T-helper 1 cell (primary cell): ENCODE data around the gene PDS5B.

Experiments
- DNase-seq, 5 donors: peaks; one replicate each; pipeline ENCODE4 v3.0.0-alpha.2; 2012 to 2020

Gene PDS5B

DNA sequence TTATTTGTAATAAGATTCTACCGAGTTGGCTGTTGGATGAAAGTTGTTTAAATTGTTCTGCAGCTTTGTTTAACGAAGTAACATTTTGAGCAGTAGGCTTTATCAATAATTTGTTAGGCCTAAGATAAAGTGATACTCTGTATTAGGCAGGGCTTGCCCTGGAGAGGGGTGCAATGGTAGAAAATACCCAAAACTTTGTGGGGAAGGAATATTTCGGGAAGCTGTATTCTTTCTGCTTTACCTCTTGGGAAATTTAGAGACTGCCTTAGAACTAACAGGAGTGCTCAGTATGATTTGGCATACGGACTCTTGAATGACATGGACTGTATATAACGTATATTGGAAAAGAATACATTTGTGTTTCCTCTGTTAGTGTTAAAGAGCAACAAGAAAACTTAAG, 2.5 kb downstream of the PDS5B start:
- DNase-seq = no peak

DNA sequence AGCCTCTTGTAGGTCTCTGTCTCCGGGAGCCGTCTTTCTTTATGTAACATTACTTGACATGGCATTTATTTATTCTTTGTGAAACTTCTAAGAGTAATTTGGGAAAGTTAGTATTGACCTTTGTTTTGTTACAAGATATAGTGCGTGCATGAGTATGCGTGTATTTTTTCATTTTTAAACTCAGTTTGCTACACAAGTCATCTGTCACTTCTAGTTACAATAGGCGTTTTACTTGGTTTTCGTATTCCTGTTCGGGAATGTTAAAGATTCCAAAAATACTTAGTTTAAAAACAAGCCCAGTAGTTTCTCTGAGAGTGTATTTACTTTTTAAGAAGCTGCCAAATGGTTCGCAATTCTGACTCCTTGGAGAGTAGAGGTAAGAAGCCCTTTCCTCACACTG, 3.2 kb downstream of the PDS5B start:
- no peak for DNase-seq

DNA sequence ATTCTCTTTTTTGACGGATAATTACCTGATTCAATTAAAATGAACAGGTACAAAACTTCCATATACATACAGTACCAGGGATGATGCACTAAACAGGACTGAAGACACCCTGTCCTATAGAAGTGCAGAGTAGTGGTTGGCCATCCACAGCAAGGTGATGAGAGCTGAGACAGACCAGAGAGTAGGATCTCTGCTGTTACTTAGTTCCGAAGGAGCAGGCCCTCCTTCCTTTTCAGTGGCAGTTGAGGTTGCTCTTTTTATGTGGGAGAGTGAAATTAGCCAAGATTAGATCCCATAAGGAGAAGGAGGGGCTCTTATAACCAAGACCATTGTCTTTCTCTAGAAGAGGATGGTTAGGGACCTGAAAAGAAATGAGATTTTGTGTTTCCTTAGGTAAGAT, 4.0 kb downstream of the PDS5B start:
- DNase-seq = no peak

DNA sequence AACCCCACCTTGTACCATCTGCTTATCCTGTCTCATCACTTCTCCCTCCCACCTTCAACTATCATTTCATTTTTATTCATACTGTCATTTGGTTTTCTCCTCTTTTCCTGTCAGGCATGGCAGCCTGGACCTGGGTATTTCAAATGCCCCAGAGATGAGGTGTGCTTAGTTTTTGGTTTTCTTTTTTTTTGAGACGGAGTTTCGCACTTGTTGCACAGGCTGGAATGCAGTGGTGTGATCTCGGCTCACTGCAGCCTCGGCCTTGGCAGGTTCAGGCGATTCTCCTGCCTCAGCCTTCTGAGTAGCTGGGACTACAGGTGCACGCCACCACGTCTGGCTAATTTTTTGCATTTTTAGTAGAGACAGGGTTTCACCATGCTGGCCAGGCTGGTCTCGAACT, 5.8 kb downstream of the PDS5B start:
- no peak for DNase-seq

DNA sequence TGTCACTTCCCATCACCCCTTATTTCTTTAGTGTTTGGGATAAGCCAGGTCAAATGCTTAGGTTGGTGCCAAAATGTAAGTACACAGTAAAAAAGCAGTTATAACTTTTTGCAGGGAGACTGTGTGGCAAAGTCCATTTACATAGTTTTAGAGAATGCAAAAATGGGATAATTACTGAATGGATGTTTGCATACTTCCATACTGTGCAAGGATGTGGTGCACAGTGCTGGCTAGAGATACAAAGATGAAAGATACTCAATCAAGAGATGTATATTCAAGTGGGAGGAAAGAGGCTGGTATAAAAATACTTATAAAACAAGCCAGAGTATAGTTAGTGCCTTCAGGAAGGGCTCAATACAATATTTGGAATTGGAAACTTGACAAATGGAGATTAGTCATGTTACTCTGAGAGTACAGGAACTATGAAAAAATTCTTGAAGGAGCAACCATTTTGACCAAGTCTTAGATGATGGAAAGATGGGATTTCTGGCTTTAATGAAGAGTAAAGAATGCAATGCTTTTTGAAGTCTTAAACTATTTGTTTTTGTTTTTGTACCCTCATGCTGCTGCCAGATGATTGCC, 8.0 kb downstream of the PDS5B start:
- no peak for DNase-seq

DNA sequence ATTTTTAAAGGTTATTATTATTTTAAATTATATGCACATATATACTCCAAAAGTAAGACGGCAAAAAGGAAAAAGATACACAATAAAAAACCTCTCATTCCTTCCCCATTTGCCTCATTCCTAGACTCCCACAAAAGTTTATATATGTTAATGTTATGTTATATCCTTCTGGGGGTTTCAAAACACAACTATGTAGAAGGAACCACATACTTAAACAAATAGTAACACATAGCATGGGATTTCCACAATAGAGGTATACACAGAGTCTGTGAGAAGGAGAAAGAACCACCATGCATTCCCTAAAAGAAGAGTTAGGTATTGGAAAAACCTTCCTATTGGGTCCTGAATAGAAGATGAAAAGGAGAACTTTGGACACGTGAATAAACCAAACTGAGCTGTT, 9.1 kb downstream of the PDS5B start:
- DNase-seq = no peak

DNA sequence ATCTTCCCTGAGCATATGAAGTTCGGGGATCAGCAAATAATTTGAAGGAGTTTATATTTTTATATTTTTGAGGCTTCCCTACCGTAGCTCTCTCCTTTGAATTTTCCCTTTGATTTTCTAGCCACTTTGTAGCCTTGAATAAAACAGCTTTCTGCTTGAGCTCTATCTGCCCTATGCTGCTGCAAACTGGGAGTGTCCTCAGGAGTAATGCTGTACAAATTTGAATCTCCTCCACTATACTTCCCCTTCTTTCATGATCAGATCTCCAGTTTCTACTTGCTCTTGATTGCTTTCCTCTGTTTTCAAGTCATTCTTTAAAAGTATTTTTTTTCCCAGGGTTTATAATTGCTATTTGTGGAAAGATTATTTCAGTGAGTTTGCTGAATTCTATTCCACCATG, 14.6 kb downstream of the PDS5B start:
- no peak for DNase-seq

DNA sequence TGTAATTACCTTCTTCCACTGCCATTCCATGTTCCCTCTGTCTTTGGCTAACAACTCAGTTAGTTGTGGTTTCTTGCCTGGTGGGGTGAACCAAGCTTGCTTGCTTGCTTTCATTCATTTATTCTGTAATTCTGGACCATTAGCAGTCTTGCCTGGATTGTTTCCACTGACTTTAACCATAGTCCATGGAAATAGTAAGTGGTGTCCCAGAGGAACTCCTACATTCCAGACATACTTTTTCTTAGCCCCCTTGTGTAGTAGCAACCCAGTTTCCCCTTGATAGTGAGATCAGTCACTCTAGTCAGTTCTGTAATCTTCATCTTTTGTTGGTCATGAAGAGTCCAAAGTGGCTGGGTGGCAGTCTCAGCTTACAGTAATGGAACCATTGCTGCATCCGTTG, 23.2 kb downstream of the PDS5B start:
- no peak for DNase-seq

DNA sequence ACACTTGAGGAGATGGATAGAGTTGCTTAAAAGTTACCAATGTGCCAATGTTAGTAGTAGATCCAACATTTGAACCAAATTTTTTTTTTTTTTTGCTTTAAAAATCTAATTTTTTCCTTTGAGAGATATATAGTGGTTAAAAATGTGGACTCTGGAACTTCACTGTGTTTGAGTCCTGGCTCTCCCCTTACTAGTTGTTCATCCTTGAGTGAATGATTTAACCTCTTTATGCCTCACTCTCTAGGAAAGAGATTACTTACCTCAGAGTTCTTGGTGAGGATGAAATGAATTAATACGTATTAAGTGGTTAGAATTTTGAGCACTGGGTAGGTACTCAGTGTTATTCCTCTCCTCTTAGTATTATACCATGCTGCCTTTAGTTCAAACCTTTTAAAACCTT, 24.3 kb downstream of the PDS5B start:
- no peak for DNase-seq

DNA sequence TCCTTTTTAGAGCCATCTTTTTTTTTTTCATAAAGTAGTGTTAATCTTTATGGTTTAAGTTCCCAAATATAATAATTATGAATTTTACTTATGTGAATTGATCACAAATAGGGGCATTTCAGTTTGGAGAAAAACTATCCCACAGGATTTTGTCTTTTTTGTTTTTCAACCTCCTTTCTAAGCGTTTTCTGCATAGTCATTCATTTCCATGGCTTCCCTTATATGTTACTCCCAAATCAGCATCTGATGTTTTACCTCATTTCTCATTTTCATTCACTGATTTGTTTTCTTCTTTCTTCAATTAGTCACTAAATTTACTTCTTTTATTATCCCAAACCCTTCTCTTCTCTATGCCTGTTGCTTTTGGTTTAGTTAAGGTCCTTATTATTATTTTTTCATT, 24.7 kb downstream of the PDS5B start:
- no peak for DNase-seq

DNA sequence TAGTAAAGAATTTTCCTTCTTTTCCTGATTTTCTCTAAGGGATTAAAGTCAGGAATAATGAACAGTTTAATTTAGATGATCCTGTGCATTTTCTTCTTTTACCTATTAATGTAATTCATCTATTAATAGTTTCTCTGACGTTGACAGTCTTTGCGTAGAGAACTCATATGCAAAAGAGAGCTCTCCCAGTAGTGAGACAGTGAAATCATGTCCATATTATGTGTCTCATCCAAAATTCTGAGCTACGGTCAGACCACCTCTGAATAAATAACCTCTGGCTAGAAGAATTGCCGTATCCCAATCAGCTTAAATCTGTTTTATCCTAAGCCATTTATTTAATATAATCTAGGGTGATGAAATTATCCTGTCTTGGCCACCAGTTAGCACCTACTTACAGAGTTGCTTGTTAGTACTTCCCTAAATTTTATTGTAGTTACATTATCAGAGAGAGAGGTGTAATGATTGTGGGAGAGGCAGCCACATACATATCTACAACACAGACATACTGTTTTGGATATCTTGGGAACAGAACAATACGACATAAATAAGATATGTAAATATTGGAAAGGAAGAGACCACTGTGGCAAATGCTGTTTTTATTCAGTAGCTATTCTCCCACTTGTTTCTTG, 30.7 kb downstream of the PDS5B start:
- DNase-seq = no peak

DNA sequence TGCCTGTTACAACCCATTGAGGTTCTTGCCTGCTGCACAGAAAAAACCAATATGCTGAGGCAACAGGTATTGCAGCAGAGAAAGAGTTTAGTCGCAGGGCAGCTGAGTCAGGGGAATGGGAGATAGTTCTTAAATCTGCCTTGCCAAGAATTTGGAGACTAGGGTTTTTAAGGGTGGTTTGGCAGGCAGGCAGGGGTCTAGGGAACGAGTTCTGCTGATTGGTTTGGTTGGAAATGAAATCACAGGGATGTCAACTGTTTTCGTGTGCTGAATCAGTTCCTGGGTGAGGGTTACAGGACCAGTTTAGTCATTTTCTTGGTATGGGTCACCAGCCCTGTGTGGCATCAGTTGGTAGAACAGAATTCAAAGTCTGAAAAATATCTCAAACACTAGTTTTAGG, 36.6 kb downstream of the PDS5B start:
- no peak for DNase-seq

DNA sequence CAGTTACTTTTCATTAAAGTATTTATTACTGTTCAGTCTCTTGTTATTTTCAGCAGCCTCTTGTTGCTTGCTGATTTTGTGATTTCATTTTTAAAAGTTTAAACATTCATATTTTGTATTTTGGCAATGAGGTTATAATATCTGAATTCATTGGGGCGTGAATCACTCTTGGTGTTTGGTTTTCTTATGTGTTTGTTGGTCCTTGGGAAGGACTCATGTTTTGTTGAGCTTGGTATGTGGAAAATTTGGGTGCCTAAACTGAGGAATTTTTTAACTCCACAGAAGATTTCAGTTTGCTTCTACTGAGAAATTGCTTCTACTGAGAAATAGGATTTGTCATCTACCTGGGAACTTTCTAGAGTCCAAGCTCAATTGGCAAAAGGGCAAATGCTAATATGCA, 38.2 kb downstream of the PDS5B start:
- no peak for DNase-seq

DNA sequence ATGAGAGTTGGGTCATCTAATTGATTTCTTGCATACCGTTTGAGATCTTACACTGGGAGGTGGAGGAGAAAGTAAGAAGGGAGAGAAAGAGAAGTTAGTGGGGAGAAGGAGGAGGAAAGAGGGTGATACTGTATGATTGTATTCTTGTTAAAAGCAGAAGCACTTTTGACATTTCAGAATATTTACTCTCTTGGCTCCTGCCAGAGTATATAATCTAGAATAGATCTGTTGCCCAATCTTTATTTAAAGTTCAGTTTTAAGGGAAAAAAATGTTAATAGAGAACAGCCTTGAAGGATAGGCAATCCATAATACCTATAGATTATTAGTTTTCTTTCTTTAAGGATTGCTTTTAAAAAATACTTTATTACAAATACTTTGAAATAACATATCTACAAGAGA, 41.5 kb downstream of the PDS5B start:
- no peak for DNase-seq

DNA sequence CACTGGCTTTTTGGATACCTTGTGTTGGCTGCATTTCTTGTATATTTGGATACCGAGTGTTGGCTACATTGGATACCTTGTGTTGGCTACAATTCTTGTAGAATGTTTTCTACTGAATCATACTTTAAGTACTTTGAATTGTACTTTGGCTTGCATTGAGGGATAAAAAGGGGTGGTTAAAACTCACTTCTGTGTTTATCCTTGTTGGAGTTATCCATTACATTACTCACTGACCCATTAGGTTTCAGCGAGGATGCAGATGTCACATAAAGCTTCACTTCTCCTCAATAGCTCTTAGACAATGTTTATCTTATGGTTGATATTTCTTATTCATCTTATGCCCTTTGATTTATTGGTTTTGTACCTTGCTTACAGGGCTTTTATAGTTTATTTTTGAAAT, 43.1 kb downstream of the PDS5B start:
- DNase-seq = no peak

DNA sequence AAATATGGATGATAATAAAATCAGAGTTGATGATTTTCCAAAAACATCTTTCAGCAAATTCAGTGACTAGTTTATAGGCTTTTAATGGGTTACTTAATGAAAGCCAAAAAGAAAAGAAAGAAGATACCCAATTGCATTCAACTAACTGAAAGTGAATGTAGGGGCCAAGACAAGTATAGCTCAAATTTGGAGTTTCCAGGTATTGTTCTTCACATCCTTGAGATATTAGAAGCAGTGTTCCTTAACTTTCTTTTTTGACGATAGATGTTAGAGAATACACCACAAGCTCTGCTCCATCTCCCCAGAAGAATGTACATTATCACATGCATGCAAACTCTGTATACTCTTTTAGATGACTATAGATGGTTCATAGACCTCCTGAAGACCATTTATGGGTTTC, 43.6 kb downstream of the PDS5B start:
- DNase-seq = no peak

DNA sequence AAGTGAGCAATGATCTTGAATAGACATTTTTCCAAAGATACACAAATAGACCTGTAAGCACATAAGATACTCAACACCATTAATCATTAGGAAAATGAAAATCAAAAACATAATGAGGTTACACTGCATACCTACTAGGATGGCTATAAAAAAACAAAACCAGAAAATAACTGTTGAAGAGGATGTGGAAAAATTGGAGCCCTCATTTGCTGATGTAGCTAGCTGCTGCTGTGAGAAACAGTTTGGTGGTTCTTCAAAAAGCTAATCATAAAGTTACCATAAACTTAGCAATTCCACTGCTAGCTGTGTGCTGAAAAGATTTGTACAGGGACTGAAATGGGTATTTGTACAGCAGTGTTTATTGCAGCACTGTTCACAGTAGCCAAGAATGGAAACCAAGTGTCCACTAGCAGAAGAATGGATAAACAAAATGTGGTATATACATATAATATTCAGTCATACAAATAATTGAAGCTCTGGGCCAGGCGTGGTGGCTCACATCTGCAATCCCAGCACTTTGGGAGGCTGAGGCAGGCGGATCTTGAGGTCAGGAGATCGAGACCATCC, 46.2 kb downstream of the PDS5B start:
- DNase-seq = no peak

DNA sequence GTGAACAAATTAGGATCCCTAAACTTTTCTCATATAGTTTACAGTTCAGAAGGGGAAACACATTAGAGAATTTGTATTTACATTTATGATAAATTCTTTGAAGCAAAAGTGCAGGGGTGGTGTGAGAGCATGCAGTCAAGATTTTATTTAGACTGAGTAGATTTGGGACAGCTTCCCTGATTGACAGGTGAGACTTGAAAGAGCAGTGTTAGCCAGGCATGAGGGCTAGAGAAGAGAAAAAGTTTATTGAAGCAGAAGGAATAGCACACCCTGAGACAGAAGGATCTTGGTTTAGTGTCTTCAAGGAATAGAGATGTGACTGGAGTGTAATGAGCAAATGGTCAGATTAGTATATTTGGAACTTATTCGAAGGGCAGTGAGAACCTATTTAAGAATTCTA, 50.5 kb downstream of the PDS5B start:
- no peak for DNase-seq

DNA sequence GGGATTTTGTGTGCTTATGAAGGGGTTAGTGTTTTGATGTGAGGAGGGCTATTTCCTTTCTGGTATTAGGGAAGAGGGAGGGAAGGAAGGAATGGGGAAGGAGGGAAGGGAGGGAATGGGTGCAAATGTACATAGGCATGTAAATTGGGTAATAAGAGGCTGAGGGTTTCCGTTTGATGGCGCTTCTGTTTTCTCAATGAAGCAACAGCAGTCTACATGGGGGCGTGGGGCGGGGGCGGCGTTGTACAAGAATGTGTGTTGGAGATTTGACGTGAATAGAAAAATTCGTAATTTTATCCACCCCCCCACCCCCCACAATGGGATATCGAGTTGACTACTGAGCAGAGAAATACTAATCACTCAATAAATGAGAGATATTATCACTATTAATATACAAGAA, 52.5 kb downstream of the PDS5B start:
- DNase-seq = no peak

DNA sequence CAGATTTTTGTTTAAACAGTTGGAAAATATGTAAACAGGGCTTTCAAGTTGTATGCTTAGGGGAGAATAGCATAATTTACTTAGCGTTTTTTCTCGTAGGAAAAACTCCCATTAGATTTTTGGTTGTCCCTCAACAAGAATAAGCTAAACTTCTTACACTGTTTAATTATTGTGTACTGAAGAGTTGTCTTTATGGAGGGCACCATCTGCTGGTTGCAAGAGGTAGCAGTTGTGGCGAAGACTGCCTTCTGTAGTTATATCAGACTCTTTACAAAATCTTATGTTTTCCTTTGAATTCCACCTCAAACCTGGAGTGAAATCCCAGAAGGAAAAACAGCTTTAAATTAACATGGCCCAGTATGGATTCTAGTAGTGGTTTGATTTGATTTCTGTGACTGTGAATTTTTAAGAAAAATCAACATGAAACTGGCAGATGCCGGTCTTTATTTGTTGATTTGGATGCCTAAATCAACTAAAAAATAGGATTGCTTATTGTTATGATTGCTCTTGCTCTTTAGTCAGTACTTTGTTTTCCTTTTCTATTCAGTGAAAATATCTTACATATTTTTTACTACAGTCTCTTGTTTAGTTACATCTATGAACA, 53.4 kb downstream of the PDS5B start:
- DNase-seq = peak in 4 of 5 donors; percentile 22 to 54 (median 37)

DNA sequence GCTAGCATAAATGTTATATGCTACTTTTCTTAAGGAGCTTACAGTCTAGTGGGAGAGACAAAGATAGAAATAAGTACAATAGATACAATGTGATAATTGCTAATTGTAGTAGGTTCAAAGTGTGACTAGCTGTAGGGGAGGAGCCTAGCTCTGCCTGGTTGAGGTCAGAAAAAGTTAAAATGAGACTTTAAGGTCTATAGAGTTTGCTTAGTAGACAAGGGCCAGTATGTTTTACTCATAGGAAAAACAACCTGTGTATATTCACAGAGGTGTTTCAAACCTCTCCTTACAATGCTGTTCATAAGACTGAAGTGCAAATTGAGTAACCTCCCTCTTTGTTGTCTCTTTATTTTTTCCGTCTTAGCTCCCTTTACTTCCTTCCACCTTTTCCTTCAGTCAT, 56.1 kb downstream of the PDS5B start:
- peak in 1 of 5 donors; percentile 9 for DNase-seq

DNA sequence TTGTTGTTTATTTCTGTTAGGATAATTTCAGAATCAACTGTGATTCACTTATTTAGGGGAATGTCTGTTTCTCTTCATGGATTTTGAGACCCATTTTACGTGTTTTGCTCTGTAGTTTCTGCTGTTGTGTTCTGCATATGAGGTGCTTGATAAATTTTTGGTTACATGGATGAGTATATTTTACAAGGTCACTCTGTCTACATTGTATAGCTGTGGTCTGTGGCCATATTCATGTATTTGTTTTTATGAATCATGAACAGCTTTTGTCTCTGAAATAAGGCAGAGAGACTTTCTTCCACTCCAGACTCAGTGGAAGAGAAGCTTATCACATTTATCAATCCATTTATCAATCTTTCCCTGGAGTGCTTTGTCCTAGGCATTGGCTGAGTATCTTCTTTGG, 56.6 kb downstream of the PDS5B start:
- DNase-seq = no peak

DNA sequence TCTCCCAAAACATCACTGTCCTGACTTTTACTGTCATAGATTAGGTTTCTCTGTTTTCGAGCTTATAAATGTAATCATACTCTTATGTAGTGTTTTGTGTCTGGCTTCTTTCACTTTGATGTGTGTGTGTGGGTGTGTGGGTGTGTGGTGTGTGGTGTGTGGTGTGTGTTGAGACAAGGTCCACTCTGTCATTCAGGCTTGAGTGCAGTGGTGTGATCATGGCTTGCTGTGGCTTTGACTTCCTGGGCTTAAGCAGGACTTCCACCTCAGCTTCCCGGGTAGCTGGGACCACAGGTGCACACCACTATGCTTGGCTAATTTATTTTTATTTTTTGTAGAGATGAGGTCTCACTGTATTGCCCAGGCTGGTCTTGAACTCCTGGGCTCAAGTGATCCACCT, 59.6 kb downstream of the PDS5B start:
- peak in 1 of 5 donors; percentile 42 for DNase-seq

DNA sequence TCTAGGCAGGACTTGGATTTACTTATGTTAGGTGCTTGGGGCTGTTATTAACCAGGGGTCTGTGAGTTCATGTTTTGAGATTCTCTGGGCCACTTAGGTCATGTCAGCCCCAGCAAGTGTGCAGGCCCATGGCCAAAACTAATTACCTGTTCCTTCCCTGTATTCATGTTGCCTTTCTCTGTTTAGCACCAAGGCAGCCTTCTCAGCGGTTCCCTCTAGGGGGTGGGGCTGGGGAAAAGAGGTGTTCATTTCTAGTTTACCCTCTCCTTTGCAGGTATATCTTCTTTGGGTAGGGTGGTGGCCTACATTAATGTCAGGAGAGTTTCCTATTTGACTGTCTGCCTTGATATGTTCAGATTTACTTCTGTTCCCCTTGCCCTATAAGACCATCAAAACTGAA, 61.7 kb downstream of the PDS5B start:
- no peak for DNase-seq
